Measurements from ENCODE around the gene SMARCA2.

DNA sequence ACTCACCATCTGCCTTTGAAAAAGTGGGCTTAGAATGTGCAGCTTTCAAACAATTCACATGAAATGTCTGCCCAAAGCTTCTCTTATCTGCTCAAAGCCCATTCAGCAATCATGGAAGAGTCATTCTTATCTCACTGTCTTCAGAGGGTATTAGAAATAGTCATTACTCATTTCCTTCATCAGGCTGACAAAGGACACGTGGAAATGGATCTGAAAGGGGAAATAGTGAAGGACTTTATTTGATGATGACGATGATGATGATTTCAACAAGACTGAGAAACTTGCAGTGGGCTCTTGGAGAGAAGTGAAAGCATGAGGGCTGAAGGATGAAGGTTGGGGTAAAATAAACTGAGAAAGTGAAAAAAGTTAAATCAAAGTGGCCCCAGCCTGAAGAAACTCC lies 194.3 kb downstream of the SMARCA2 start:
- TF ChIP-seq, protein P1, sequence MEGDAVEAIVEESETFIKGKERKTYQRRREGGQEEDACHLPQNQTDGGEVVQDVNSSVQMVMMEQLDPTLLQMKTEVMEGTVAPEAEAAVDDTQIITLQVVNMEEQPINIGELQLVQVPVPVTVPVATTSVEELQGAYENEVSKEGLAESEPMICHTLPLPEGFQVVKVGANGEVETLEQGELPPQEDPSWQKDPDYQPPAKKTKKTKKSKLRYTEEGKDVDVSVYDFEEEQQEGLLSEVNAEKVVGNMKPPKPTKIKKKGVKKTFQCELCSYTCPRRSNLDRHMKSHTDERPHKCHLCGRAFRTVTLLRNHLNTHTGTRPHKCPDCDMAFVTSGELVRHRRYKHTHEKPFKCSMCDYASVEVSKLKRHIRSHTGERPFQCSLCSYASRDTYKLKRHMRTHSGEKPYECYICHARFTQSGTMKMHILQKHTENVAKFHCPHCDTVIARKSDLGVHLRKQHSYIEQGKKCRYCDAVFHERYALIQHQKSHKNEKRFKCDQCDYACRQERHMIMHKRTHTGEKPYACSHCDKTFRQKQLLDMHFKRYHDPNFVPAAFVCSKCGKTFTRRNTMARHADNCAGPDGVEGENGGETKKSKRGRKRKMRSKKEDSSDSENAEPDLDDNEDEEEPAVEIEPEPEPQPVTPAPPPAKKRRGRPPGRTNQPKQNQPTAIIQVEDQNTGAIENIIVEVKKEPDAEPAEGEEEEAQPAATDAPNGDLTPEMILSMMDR (IDR thresholded peaks at IDR 0.05) = no peak
- no peak for TF ChIP-seq EZH2 (IDR thresholded peaks at IDR 0.05; ENCODE audit: borderline replicate concordance, insufficient read depth, low read depth, low read length, poor library complexity, severe bottlenecking)
